Measurements from ENCODE around the gene RCBTB2.
"Not testable (repeated sequence)": the region's sequence is repeated elsewhere in the genome, so short reads cannot be mapped to it uniquely, and the experiment has no call there.

Gene RCBTB2

DNA sequence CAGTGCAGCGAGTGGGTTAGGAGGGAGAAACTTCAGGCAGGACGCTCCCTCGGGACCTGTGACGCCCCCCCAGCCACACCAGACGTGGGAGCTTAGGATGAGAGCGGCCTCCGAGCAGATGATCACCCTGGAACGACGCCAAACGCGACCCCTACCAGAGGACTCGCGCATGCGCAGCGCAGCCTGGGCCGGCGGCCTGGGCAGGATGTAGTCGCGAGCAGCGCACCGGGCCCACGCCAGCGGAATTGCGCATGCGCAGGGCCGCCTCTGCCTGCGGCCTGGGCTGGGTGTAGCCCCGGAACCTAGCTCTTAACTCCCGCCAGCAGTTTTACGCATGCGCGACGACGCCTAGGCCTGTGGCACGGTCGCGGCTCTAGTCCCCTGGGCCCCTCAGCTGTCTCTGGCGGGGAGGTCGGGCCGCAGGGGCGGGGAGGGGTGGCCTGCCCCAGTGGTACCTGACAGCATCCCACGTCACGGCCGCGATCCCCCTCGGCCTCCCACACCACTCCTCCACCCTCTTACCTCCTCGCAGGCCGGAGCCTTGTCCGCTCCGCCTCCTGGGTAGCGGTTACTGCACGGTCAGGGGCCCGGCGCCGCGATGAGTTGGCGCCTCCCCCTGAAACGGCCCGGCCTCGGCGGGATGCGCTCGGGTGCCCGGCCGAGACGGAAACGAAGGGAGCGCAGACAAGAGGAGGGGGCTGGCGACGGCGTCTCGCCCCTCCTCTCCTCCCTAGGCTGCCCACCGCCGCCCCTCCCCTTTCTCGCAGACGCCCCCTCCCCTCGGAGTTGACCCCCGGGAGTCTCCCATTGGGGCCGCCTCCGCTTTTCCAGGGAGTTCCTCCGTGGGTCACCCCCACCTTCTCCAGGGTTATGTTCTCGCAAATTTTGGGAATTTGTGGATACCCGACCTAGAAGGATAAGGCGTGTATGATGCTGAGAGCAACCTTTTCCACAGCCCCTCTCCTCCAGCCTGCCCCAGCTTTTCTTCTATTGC lies at the start of gene RCBTB2:
RCBTB2 (minus strand) TSS at position 575 of the 994 bp plus-strand sequence. CDS start 11,141 bp downstream, outside the sequence.
- peak; percentile 90 for DNase-seq

DNA sequence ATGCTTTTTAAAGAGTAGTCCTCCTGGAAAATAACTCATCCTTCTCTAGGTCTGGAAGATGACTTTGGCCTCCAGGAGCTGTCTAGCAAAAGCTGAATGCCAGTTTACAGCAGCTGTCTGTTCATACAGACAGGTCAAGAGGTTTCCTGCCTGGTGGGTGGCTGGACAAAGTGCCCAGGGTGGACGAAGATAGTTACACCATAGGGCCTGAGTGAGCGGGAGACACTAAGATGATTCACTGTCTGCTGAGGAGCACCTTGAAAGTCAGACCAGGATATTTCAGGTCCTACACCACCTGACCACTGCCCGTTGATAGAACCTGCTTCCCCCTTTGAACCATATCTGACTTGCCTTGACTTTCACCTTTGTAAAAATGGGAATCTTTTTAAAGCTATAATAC lies 49.2 kb upstream of the RCBTB2 start:
- no peak for DNase-seq

DNA sequence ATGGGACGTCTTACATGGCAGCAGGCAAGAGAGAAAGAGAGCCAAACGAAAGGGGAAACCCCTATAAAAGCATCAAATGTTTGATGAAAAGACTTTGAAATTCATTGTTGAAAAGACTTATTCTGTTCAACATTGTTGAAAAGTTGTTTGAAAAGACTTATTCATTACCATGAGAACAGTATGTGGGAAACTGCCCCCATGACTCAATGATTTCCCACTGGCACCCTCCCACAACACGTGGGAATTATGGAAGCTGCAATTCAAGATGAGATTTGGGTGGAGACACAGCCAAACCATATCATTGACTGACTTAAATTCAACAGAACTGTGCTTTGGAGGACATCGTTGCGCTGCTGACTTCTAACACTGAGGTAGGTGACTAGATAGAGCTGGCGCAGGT lies 48.0 kb upstream of the RCBTB2 start:
- DNase-seq, result no peak

- peak; percentile 47 for DNase-seq
These were observed 47.4 kb upstream of the RCBTB2 start for GRCh38 chr13:48580185-48580803.

DNA sequence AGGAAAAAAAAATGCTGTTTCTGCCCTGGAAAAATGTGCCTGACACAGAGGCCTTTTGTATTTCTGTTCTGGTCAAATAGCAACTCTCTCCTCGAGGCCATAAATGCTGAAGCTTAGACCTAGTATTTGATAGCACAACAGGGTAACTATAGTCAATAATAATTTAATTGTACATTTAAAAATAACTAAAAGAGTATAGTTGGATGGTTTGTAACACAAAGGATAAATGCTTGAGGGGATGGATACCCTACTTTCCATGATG lies 47.0 kb upstream of the RCBTB2 start:
- DNase-seq, result not testable (repeated sequence)

DNA sequence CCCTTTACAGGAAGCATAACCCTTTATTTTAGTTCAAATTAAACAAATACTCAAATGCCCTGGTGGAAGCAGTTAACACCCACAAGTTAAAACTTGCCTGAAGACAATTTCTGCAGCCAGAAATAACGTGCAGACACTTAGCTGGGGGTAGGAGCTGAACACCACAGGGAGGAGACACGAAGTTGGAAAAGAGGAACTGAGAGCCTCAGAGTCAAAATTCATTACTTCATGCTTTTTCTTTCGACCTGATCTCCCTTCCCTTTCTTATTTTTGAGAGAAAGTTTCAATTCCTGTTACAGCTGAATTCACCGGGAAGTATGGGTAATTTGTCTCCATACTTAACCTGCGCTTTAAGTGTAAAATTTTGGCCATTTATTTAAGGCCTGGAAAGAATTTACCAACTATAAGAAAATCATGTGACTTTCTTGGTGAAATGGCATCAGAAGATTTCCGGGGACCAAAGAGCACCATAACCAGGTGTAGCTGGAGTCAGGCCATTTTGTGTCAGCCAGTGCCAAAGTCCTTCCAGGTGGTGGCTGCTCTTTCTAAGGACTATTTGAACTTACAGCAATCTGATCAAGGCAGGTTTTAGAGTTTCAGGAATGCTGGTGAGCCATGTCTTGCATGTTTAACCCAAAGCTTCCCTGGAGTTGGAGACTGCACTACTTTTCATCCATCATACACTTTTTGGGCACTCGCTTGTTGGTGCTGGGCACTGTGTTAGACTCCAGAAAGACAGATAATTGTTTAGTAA lies 46.5 kb upstream of the RCBTB2 start:
- DNase-seq, result peak; percentile 50

- no peak for DNase-seq
These were observed 45.8 kb upstream of the RCBTB2 start for GRCh38 chr13:48578516-48579164.

DNA sequence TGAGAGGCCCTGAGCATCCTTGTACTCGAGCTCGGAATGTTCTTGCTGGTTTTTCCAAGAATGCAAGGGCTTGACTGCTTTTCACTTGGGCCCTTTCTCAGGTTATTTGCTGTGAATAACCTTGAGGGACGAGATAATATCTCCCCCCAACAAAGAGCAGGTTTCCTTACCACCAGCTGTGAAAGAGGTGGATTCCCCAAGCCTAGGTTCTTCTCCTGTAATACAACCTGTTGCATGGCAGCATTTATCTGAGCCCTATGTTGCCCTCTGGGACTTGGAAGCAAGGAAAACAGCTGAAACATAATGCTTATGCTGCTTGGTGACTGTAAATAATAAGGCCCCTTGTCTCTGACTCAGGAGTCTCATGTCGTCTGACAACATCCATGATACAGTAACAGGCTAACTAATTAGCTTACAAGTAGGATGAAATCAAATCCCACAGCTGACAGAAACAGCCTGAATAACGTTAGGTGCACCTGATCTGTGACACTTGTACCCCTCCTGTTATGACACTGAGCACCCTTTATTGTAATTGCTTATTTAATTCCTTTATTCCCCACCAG lies 43.6 kb upstream of the RCBTB2 start:
- DNase-seq, result no peak

- no peak for DNase-seq
These were observed 42.2 kb upstream of the RCBTB2 start for GRCh38 chr13:48575031-48575430.

DNA sequence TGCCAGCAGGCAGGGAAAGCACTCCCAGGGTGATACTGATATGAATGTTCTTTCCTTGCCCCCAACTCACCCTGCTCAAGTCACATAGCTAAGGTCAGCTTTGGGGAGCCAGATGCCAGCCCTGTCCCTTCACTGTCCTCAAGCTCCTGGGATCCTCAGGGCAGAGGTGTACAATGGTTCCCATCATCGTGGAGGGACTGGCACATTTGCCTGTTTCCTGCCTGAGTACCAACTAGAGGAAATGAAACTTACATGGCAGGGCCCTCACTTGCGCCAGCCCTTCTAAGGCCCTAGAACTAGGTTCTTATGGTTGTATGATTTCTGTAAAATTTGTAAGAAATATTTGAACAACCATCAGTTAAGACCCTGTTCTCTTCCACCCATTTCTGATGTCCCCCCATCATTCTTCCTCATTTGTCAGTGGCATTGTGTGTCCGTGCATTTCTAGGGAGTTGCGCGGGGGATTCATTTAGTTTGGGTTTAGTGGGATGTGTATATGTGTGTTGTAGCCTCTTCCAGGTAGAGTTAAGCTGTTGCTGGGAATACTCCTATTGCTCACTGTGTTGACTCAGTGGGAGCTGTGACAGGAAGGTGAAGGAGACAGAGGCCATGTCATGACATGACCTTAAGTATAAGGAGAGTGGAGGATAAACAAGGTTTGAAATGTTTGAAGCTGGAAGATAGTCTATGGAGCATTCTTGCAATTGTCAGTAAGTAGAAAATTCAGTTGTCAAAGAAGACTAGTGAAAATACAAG lies 41.3 kb upstream of the RCBTB2 start:
- no peak for DNase-seq

GRCh38 chr13:48573213-48574007 lies 40.5 kb upstream of the RCBTB2 start:
- no peak for DNase-seq

- no peak for DNase-seq
These were observed 38.4 kb upstream of the RCBTB2 start for GRCh38 chr13:48571126-48571913.

GRCh38 chr13:48570216-48570828 lies 37.4 kb upstream of the RCBTB2 start:
- no peak for DNase-seq

DNA sequence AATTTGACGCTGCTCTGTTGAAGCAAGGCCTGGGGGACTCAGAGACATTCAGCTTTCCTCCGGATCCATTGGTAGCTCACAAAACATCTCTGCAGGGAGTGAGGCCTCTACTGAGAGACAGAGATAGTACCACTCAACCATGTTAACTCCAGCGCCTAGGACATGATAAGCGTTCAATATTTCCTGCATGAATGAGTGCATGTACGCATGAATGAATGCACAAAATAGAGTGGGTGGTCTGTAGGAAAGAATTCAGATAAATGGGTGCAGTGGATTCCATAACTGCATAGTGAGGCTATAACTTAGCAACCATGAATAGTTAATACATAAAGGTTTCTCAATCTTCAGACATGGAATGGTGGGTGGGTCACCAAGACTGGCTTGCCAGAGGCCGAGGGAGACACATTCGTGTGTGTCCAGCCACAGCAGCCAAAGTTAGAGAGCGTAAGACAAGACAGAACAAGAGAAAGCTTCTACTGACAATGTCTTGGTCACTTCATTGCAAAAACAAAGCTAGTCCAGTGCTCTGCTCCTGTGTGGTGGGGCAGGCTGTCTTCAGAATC lies 36.3 kb upstream of the RCBTB2 start:
- no peak for DNase-seq

DNA sequence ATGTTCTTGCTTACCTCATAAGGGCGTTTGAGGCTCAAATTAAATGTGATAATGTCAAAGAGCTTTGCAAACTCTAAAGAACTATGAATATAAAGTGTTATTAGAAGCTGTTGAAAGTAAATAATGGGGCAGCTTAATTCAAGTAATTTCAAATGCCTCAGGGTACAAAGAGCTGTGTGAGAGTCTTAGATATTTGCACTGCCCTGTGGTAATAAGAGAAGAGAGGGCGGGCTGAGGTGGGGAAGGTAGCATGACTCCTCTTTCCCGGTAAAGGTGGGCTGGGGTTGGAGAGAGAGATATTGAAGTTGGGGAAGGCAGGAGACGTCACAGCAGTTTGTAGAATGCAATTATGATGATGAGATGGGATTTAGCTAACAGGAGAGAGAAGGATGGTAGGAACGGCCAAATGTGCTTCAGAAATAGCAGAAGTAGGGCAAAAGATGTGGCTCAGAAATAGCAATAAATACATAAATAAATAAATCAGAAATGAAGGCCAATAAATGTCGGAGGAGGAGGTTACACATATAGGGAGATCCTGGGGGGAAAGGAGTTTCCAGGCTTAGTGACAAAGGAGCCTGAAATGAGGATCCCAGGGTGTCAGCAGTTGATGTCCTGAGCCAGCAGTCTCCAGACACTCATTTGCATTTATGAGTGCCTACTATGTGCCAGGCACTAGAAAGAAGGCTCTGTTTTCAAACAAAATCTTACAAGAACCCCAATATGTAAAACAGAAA lies 35.7 kb upstream of the RCBTB2 start:
- DNase-seq, result no peak

DNA sequence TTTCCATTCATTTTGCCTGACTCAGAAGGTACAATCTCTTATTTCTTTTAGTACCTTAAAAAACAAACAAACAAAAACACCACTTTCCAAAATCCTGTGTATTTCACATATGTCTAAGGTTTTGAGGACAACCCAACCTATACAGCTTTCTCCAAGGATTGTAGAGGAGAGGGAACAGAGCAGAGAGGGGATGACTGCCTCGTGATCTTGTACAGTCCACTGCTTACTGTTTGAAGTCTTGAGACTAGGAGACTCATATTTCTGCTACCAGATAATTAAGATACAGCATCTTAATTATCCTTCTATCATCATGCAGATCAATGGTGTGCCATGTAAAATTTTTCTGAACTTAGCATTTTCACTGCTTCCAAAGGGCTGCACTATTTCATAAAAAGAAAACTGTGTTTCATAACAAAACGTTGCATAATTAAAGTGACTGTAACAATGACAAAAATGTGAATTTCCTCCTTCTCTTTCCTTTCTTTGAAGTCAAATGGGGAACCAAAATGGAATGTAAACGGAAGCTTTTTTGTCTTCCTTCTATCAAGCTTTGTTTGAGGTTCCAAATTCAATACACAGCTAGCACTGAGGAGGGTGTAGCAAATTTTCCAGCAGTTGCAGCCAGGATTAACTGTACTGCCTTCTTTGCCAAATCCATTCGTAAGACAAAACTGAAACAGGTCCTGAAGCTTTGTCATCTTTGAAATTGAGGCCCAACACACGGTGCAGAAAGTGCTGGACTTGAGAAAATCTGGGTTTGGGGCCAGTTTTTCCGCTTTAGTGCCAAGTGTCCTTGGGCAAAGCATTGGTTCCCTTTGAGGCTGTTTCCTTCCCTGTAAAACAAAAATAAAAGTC lies 34.9 kb upstream of the RCBTB2 start:
- DNase-seq, result peak; percentile 17

GRCh38 chr13:48564056-48564455 lies 31.2 kb upstream of the RCBTB2 start:
- DNase-seq, result no peak

DNA sequence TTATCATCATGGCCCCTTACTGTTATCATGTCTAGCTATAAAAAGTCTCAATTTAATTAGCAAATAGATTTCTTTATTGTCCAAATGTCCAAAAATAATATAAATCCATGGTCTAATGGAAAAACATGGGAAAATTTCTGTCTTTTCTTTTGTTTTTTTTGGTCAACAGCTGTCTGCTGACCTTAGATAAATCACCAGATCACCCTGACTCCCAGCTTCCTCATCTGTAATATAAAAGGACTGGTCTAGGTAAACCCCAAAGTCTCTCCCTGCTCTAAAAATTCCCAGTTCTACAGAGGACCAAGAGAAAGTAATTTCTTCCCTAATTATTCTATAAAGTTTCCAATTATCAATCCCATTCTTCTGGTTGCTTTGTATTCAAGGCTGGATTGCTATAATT lies 30.7 kb upstream of the RCBTB2 start:
- no peak for DNase-seq
